ENCODE measurements around the gene ELOVL4. TPM values are rescaled to one million over a fixed set of nuclear protein-coding genes. Genes with fewer than 3 reads are reported as not detected.

The ELOVL4 gene
- total and polyA plus RNA-seq, 11 donors = 0.09 to 0.48 (median 0.20) TPM

DNA sequence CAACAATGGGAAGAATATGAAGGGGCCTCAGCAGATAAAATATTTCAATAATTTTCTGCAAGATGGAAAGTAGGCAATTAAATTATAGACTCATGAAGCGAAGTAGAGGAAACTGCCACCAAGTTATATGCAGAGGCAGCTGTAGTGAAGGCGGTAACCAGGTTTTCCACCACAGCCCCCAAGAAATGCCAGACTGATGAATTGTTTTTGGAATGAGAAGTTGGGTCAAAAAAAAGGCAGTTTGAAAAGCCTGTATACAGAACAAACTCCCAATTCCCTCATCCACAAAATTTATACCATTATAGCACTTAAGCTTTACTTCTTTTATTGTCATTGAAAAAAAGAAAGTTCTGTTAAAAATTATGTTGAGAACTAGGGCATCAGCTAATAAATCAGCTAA lies 45.3 kb downstream of the ELOVL4 start:
- no peaks in the 10 kb centered on the region for H3K36me3 ChIP-seq
- ATAC-seq = no peak
- TF ChIP-seq, protein P1, sequence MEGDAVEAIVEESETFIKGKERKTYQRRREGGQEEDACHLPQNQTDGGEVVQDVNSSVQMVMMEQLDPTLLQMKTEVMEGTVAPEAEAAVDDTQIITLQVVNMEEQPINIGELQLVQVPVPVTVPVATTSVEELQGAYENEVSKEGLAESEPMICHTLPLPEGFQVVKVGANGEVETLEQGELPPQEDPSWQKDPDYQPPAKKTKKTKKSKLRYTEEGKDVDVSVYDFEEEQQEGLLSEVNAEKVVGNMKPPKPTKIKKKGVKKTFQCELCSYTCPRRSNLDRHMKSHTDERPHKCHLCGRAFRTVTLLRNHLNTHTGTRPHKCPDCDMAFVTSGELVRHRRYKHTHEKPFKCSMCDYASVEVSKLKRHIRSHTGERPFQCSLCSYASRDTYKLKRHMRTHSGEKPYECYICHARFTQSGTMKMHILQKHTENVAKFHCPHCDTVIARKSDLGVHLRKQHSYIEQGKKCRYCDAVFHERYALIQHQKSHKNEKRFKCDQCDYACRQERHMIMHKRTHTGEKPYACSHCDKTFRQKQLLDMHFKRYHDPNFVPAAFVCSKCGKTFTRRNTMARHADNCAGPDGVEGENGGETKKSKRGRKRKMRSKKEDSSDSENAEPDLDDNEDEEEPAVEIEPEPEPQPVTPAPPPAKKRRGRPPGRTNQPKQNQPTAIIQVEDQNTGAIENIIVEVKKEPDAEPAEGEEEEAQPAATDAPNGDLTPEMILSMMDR (IDR thresholded peaks at IDR 0.05) = no peak
- no peak for TF ChIP-seq POLR2A (IDR thresholded peaks at IDR 0.05)
- H3K27ac ChIP-seq = no peak overlapping the region
- DNase-seq = no peak
- WGBS, 4 donors = 84 to 92% (median 88%) methylated on average over 2 of the region's 2 CpGs
- no peak overlapping the region for H3K4me3 ChIP-seq
- H3K27me3 ChIP-seq = peaks cover 0 to under 1% (median 0%) of the 10 kb centered on the region in 9 donors
- H3K9me3 ChIP-seq = no peaks in the 10 kb centered on the region
- no peaks in the 10 kb centered on the region for H3K4me1 ChIP-seq
- intact Hi-C loops (cut with DNase I) = no loop called here

DNA sequence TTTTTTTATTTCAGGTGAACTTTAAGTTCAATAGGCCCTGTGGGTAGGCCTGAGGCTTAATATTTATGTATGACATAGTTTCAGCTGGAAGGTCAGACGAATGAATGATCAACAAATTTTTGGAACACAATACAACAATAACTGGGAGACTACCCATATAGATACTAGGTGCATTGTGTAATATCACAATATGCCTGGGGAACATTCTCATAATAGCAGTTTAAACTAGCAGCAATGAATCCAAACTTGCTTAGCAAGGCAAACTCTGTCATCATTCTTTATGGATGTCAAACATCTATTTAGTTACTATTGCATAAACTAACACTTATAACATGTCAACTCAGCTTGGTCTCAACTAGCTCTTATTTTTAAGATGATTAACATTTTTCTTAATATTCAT lies 49.3 kb downstream of the ELOVL4 start:
- Histone ChIP-seq H3K27ac (no peak overlapping the region), H3K4me1 (no peaks in the 10 kb centered on the region), H3K27me3 (no peaks in the 10 kb centered on the region), H3K9me3 (no peaks in the 10 kb centered on the region), H3K36me3 (no peaks in the 10 kb centered on the region), H3K4me3 (no peak overlapping the region)
- WGBS, 4 donors = 77 to 89% (median 85%) methylated on average over 1 of the region's 1 CpG
- intact Hi-C loops (cut with DNase I) = no loop called here
- DNase-seq (no peak), ATAC-seq (no peak)
- TF ChIP-seq, protein P1 (IDR thresholded peaks at IDR 0.05) = no peak
- TF ChIP-seq POLR2A (IDR thresholded peaks at IDR 0.05) = no peak

DNA sequence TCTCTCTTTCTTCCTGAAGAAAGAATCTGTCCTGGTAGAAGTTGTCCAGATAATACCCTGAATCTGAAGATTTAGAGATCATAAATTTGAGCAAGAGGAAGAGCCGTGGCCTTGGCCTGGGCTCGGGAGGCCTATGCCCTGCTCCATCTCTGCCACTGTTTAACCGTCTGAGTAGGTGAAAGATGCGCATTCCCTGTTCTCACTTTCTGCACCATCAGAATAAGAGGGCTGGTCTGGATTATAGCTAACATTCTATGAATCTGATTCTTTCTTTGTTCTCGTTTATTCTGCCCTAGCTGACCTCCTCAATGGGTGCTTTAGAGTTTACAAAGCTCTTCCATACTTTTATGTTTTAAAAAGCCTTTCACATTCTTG lies 51.3 kb downstream of the ELOVL4 start:
- ATAC-seq = no peak
- TF ChIP-seq, protein P1 (IDR thresholded peaks at IDR 0.05) = no peak
- no peak for TF ChIP-seq POLR2A (IDR thresholded peaks at IDR 0.05)

DNA sequence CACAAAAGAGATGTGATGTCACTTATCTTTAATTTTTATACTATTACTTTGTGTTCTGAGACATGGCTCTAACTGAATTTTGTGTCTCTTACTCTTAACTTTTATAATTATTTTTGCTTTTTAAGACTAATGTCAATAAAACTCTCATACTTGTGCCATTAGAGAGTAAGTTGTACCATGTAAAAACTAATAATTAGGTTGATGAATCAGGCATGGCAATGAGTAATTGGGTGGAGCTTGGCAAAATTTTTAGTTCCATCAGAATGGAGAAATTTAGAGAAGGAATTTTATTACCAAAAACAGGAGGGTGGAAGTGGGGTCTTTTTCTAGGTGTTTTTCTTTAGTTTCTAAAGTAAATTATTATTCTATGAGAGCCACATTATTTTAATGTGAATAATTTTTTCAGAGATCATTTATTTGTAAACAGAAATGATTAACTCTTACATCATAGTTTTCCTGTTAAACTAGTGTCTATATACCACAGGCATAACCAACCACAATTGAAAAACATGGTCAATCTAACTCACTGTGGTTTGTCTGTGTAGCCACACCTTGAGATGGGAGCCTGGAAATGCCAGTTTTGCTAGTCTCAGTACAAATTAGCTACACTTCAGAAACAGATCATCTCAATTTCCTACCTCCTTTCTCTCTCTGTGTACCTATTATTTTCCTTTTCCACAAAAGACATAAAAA lies 51.8 kb downstream of the ELOVL4 start:
- intact Hi-C loops (cut with DNase I) = no loop called here
- TF ChIP-seq, protein P1 (IDR thresholded peaks at IDR 0.05) = no peak
- no peak for TF ChIP-seq POLR2A (IDR thresholded peaks at IDR 0.05)

More for the DNA sequence above, 51.3 kb downstream of the ELOVL4 start:
- DNase-seq = no peak
- H3K4me1 ChIP-seq = no peaks in the 10 kb centered on the region
- H3K27me3 ChIP-seq = no peaks in the 10 kb centered on the region
- H3K4me3 ChIP-seq = no peak overlapping the region
- no peak overlapping the region for H3K27ac ChIP-seq
- 77 to 81% (median 79%) methylated on average over 5 of the region's 5 CpGs for WGBS, 4 donors
- H3K9me3 ChIP-seq = peaks cover 0 to 6% (median 0%) of the 10 kb centered on the region in 12 donors
- intact Hi-C loops (cut with DNase I) = no loop called here
- no peaks in the 10 kb centered on the region for H3K36me3 ChIP-seq

More for the DNA sequence above, 51.8 kb downstream of the ELOVL4 start:
- no peak overlapping the region for H3K27ac ChIP-seq
- H3K36me3 ChIP-seq = no peaks in the 10 kb centered on the region
- H3K4me3 ChIP-seq = no peak overlapping the region
- no peaks in the 10 kb centered on the region for H3K4me1 ChIP-seq
- no peak for ATAC-seq
- peaks cover 0 to 10% (median 0%) of the 10 kb centered on the region in 12 donors for H3K9me3 ChIP-seq
- DNase-seq = no peak
- no peaks in the 10 kb centered on the region for H3K27me3 ChIP-seq
